ENCODE results near the gene OR9A2.
"Not testable (repeated sequence)": the region's sequence is repeated elsewhere in the genome, so short reads cannot be mapped to it uniquely, and the experiment has no call there.

The OR9A2 gene

DNA sequence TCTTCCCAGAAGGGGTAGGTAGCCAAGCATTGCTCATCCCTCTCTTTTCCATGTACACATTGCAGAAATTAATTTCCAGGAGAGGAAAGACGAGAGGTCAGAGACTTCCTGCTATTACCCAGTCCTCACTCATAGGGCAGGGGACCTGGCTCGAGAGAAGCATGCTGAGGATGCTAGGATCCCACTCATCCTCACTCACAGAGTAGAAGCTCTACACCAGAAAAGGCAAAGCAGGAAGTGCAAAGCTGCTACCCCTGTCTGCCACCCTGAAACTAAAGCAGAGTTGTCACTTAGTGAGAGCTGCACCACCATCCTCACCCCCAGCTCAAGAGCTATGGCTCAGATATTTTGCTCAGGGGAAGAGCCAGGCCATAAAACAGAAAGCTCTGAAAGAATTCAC, 9.9 kb downstream of the OR9A2 start:
- no peak for DNase-seq

DNA sequence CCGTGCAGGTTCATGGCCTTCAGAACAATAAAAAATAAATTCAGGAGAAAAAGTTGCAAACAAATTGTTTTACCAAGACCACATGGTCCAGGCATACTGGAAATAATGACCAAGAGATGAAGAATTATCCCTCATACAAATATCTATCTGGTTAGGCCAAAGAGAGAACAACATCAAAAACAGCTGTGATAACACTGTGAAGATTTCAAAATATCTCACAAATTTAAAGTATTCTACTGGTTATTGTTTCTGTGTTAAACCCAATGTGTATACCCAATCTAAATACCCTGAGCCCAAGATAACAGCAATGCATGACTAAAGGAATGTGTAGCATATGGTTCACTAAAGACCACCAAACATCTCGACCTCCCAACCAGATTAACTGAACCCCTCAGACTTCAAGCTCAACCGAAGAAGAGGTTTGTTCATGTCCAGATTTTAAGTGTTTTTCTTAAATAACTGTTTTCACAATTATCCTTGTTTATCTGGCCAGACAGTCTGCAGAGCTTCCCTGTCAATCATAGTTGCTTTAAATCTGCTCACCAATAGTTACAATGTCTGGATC, 10.9 kb downstream of the OR9A2 start:
- DNase-seq, result no peak

GRCh38 chr7:143015084-143015483, 11.8 kb downstream of the OR9A2 start:
- DNase-seq, result no peak

DNA sequence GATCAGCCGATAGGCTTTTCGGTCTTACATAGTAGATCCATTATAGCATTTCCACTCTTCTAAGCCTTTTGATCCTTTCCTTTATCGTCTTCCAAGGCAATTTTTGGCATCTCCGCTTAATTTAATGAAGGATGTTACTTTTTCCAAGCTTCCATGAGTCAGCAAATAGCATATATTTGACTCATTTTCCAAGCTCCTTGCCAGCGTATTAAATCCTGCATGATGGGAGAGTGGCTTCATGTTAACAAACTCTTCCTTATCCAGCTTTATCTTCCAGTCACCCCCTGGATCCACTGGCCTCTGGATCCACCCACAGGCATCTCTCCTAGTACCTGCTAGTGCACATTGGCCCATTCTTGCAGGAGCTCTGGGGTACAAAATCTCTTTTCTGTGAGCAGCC, 13.0 kb downstream of the OR9A2 start:
- no peak for DNase-seq

DNA sequence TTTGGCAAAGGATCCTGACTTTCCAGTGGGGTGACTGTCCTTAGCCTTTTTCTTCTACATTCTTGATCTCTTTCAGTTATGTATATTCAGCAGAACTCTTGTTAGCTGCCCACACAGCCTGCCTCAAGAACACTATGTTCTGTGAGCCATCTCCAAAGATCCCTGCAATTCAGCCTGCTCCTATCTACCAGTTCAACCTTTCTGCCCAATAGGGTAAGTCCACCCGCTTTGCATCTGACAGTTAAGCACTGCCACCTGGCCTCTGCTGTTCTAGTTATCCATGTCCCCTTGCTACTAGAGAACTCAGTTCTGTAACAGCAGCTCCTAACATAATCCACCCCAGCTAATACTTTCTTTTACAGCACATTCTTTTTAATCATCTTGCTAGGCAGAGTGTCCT, 13.5 kb downstream of the OR9A2 start:
- no peak for DNase-seq

GRCh38 chr7:143012409-143012808, 14.5 kb downstream of the OR9A2 start:
- DNase-seq, result no peak

GRCh38 chr7:143012001-143012400, 14.9 kb downstream of the OR9A2 start:
- no peak for DNase-seq

GRCh38 chr7:143008007-143008901, 18.7 kb downstream of the OR9A2 start:
- DNase-seq, result peak; percentile 84

DNA sequence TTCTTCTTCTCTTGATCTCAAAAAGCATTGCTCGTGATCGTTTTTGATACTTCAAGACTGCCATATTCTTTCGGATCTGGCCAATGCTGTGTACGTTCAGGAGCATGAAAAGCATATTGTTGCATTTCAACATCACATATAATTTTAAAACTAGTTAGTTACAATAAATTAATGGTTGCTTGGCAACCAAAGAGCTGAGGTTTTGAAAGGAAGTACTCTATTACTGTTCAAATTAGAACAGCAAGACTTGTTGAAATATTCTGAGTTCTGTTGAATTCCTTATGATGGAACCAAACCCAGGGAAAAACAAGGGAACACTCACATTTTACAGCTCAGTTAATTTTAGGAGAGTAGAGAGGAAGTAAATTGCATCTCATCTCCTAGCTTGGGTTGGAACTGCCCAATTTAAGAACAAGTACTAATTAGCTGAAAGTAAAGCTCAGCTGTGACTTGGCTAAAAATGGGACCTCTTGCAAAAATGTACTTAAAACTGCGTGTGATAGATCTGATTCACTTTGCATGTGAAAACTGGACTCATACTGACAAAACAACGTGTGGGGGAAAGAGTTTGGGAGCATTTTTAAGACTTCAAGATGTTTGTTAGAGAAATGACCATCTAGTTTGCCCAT, 21.2 kb downstream of the OR9A2 start:
- no peak for DNase-seq

- peak; percentile 26 for DNase-seq
Measured at GRCh38 chr7:143003393-143004051, 23.4 kb downstream of the OR9A2 start.

DNA sequence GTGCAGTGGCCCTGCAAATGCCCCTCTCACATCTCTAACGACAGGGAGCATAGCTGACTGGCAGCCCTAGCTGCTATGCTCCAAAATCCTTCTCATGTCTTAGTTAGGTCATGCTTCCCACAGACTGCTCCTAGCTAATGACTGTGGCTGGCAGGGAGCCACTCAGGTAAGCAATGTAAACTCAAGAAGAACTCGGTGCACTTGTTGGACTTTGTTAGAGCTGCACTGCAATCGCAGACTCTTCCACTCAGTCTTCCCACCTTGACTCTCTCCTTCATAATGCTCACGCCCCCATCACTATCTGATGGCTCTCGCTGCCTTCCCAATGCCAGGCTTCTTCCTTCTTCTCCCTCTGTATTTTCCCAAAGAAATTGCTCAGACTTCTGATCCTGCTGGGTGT, 24.0 kb downstream of the OR9A2 start:
- DNase-seq, result no peak

GRCh38 chr7:143002106-143002505, 24.8 kb downstream of the OR9A2 start:
- DNase-seq, result no peak

- DNase-seq, result no peak
Measured at GRCh38 chr7:143000648-143001047, 26.3 kb downstream of the OR9A2 start.

GRCh38 chr7:142999793-143000192, 27.1 kb downstream of the OR9A2 start:
- no peak for DNase-seq

- DNase-seq, result no peak
Measured at GRCh38 chr7:142998966-142999365, 28.0 kb downstream of the OR9A2 start.

GRCh38 chr7:142997456-142997989, 29.4 kb downstream of the OR9A2 start:
- DNase-seq, result no peak

DNA sequence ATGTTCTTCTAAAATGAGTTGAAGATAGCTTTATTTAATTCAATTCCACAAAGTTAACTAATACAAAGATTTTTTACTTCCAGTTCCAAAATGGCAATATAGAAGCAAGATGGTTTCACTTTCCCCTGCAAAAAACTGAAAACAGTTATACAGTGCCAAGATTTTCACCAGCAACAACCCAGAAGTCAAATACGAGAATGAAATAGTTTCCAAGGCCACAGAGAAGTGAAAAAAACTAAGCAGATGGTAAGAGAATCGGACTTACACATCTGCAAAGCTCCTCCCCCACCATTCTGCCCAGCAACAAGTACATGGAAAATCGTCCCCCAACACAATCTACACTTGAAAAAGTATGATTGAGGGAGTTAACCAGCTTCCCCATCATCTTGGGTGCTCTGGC, 34.5 kb downstream of the OR9A2 start:
- no peak for DNase-seq

GRCh38 chr7:142984297-142984696, 42.6 kb downstream of the OR9A2 start:
- DNase-seq, result no peak

- DNase-seq, result no peak
Measured at GRCh38 chr7:142983825-142984224, 43.1 kb downstream of the OR9A2 start.

DNA sequence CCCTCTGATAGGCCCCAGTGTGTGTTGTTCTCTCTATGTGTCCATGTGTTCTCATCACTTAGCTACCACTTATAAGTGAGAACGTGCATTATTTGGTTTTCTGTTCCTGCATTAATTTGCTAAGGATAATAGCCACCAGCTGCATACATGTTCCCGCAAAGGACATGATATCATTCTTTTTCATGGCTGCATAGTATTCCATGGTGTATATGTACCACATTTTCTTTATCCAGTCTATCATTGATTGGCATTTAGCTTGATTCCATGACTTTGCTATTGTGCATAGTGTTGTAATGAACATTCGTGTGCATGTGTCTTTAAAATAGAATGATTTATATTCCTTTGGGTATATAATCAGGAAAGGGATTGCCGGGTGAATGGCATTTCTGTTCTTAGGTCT, 48.5 kb downstream of the OR9A2 start:
- DNase-seq, result not testable (repeated sequence)

Measured in activated naive CD4-positive, alpha-beta T cell treated with Interleukin-2 at 50 U/mL for 16 hours (primary cell).